ENCODE measurements around the gene PBX1. TPM values are rescaled to one million over a fixed set of nuclear protein-coding genes. Genes with fewer than 3 reads are reported as not detected.

Gene PBX1
- total and polyA plus RNA-seq, 4 donors = 81.7 to 118 (median 98.2) TPM

DNA sequence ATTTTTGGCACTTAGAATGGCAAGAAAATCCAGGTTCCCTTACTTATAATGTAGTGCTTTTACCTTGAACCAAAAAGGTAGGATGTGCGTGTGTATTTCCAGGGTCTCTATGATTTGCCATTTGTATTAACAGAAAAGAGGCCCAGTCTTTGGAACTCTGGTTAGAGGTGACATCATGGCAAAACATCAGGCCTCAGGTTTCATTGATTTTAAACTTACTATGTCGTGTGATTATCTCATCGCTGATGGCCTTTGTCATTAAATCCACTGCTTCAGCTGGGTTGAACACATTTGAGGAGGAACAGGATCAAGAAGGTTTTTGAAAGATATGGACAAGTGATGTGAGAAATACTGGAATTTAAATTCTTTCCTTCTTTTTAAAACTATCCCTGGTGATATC is 95.2 kb downstream of the PBX1 start:
- peaks cover 11% of the 10 kb centered on the region for H3K4me1 ChIP-seq (ENCODE audit: control insufficient read depth, insufficient read depth, low read length)
- no peak overlapping the region for H3K27ac ChIP-seq (ENCODE audit: low read depth, low read length)

DNA sequence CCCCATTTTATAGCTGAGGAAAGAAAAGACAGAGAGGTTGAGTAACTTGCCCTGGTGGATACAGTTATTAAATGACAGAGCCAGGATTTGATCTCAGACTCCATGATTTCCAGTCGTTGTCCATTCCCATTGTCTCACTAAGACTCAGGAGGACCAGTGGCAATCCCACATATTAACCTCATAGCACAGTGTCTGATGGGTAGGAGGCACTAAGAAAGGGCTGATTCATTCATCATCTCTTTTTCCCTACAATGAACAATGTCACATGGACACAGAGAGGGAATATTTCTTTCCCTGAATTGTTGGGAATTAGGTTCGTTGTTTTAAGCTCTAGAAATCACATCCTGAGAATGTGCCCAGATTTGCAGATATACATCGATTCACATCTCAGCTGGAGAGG is 99.9 kb downstream of the PBX1 start:
- no peak for DNase-seq (ENCODE audit: low read depth in 4 of 6, low spot score in 6 of 6)
- Histone ChIP-seq H3K9me3 (ENCODE audit: control insufficient read depth, insufficient read depth, low read length) (no peaks in the 10 kb centered on the region), H3K27ac (ENCODE audit: low read depth, low read length) (no peak overlapping the region), H3K4me1 (ENCODE audit: control insufficient read depth, insufficient read depth, low read length) (peaks cover 7% of the 10 kb centered on the region), H3K27me3 (ENCODE audit: control insufficient read depth, insufficient read depth, low read length) (no peaks in the 10 kb centered on the region), H3K36me3 (ENCODE audit: control insufficient read depth, insufficient read depth, low read length) (no peaks in the 10 kb centered on the region), H3K4me3 (ENCODE audit: low read depth, low read length) (no peak overlapping the region)
- 100% methylated on average over 1 of the region's 3 CpGs for WGBS (ENCODE audit: insufficient coverage)

More for the DNA sequence above, 95.2 kb downstream of the PBX1 start:
- no CpG with 5 or more reads among the region's 3 CpGs for WGBS (ENCODE audit: insufficient coverage)
- Histone ChIP-seq H3K36me3 (ENCODE audit: control insufficient read depth, insufficient read depth, low read length) (no peaks in the 10 kb centered on the region), H3K27me3 (ENCODE audit: control insufficient read depth, insufficient read depth, low read length) (no peaks in the 10 kb centered on the region), H3K4me3 (ENCODE audit: low read depth, low read length) (no peak overlapping the region), H3K9me3 (ENCODE audit: control insufficient read depth, insufficient read depth, low read length) (no peaks in the 10 kb centered on the region)
- no peak for DNase-seq (ENCODE audit: low read depth in 4 of 6, low spot score in 6 of 6)

DNA sequence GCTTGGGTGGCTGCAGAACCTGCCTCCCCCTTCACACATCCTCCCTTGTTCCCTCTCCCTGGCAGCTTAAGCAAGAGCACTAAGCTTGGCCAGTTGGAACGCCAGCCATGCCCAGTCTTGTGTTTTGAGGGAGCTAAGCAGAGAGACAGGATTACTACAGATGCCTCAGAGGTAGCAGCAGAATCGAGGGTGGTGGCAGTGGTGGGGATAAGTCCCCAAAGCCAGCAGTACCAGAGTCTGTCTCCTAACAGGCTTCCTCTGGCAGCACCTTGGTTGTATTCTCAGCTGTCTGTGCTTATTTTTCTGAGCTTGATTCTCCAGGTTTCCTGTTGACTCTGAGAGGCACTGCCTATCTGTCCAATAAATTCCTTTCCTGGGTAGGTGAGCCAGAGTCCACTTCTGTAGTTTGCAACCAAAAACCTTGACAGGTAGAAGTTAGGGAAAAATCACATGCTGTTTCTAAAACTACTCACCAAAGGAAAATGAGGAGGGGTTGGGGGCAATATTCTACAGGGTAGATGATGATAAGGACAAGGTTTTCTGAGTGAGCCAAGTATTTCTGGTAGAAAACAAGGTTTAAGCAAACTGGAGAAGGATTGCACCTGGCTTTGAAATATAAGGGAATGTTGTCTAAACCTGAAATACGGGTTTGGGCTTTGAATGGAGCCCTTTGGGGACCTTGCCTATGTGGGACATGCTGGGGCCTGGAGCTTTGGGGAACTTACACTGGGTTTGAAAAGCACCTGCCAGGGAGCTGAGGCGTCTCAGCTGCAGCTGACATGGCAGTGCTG is 100.8 kb downstream of the PBX1 start:
- DNase-seq (ENCODE audit: low read depth in 4 of 6, low spot score in 6 of 6) = no peak
- H3K27ac ChIP-seq (ENCODE audit: low read depth, low read length) = no peak overlapping the region
- WGBS (ENCODE audit: insufficient coverage) = 60% methylated on average over 4 of the region's 4 CpGs

DNA sequence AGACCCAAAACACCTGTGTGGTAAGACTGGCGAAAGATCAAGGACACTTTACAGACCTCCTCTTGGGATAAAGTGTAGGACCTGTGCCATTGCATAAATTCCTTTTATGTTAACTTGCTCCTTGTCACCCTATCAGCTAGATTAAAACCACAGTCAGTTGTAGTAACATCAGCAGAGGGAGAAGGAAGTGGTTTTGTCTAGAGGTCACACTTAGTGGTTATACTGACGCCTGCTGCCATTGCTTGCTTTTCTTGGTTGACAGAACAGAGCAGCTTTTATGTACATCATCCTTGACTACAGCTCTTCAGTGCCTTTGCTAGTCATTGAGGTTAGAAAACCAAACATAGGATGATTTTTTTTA is 101.4 kb downstream of the PBX1 start:
- H3K9me3 ChIP-seq (ENCODE audit: control insufficient read depth, insufficient read depth, low read length) = no peaks in the 10 kb centered on the region
- no peaks in the 10 kb centered on the region for H3K36me3 ChIP-seq (ENCODE audit: control insufficient read depth, insufficient read depth, low read length)
- no peak for DNase-seq (ENCODE audit: low read depth in 4 of 6, low spot score in 6 of 6)
- no peaks in the 10 kb centered on the region for H3K27me3 ChIP-seq (ENCODE audit: control insufficient read depth, insufficient read depth, low read length)
- no peak overlapping the region for H3K27ac ChIP-seq (ENCODE audit: low read depth, low read length)
- 80% methylated on average over 1 of the region's 2 CpGs for WGBS (ENCODE audit: insufficient coverage)
- H3K4me3 ChIP-seq (ENCODE audit: low read depth, low read length) = no peak overlapping the region
- H3K4me1 ChIP-seq (ENCODE audit: control insufficient read depth, insufficient read depth, low read length) = peaks cover 7% of the 10 kb centered on the region

More for the DNA sequence above, 100.8 kb downstream of the PBX1 start:
- Histone ChIP-seq H3K4me1 (ENCODE audit: control insufficient read depth, insufficient read depth, low read length) (peaks cover 7% of the 10 kb centered on the region), H3K27me3 (ENCODE audit: control insufficient read depth, insufficient read depth, low read length) (no peaks in the 10 kb centered on the region), H3K4me3 (ENCODE audit: low read depth, low read length) (no peak overlapping the region), H3K9me3 (ENCODE audit: control insufficient read depth, insufficient read depth, low read length) (no peaks in the 10 kb centered on the region), H3K36me3 (ENCODE audit: control insufficient read depth, insufficient read depth, low read length) (no peaks in the 10 kb centered on the region)

DNA sequence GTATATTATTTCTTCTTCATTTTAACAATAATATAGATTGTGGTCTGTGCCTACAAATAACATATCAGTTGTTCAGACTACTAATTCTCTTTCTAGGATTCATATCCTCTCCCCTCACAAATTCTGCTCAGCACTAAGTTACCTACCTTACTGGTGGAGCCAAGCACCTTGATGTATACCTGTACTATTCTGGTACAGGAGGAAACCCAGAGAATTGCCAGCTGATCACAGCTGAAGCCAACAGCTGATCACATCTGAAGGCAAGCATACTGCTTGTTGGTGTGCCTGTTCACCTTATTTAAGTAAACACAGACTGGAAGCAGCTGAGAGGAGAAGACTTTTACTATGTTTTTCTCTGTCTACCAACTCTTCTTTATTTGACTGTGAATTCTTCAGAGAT is 101.8 kb downstream of the PBX1 start:
- H3K36me3 ChIP-seq (ENCODE audit: control insufficient read depth, insufficient read depth, low read length) = no peaks in the 10 kb centered on the region
- DNase-seq (ENCODE audit: low read depth in 4 of 6, low spot score in 6 of 6) = no peak
- no peak overlapping the region for H3K27ac ChIP-seq (ENCODE audit: low read depth, low read length)
- H3K4me3 ChIP-seq (ENCODE audit: low read depth, low read length) = no peak overlapping the region
- no peaks in the 10 kb centered on the region for H3K9me3 ChIP-seq (ENCODE audit: control insufficient read depth, insufficient read depth, low read length)
- H3K27me3 ChIP-seq (ENCODE audit: control insufficient read depth, insufficient read depth, low read length) = no peaks in the 10 kb centered on the region
- peaks cover 7% of the 10 kb centered on the region for H3K4me1 ChIP-seq (ENCODE audit: control insufficient read depth, insufficient read depth, low read length)

DNA sequence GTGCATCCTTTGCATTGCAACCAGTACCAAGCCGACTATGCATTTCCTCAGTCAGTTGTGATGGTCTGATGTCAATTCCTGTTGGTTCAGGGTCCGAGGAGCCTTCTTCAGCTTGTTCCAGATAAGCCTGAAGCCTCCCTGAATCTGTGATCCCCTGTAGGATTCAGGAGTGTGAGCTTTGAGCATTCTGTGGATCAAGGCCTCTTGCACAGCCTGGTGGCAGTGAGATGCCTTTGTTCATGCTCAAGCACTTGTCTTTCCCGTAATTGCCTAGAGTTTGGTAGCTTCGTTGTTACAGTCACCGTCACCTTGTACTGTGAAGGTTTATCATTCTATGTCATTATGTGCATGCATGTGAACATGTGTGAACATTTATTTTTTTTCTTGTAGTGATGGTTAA is 103.5 kb downstream of the PBX1 start:
- WGBS (ENCODE audit: insufficient coverage) = 83% methylated on average over 3 of the region's 5 CpGs
- H3K27ac ChIP-seq (ENCODE audit: low read depth, low read length) = no peak overlapping the region
- no peaks in the 10 kb centered on the region for H3K27me3 ChIP-seq (ENCODE audit: control insufficient read depth, insufficient read depth, low read length)
- H3K9me3 ChIP-seq (ENCODE audit: control insufficient read depth, insufficient read depth, low read length) = no peaks in the 10 kb centered on the region
- H3K4me1 ChIP-seq (ENCODE audit: control insufficient read depth, insufficient read depth, low read length) = peaks cover 7% of the 10 kb centered on the region
- H3K4me3 ChIP-seq (ENCODE audit: low read depth, low read length) = no peak overlapping the region
- DNase-seq (ENCODE audit: low read depth in 4 of 6, low spot score in 6 of 6) = peak in 1 of 6 donors; percentile 45
- no peaks in the 10 kb centered on the region for H3K36me3 ChIP-seq (ENCODE audit: control insufficient read depth, insufficient read depth, low read length)

DNA sequence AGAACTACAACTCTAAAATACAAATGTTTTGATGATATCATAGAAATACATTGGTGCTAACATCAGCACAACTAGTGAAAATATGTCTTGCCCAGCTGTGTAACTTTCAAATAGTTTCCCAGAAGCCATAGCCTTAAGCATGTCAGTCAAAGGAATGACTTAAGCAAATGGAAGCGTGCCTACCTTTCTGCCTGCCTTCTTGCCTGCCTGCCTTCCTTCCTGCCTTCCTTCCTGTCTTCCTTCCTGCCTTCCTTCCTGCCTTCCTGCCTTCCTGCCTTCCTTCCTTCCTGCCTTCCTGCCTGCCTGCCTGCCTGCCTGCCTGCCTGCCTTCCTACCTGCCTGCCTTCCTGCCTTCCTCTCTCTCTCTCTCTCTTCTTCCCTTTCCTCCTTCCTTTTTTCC is 104.0 kb downstream of the PBX1 start:
- peaks cover 11% of the 10 kb centered on the region for H3K4me1 ChIP-seq (ENCODE audit: control insufficient read depth, insufficient read depth, low read length)
- no peak for DNase-seq (ENCODE audit: low read depth in 4 of 6, low spot score in 6 of 6)
- WGBS (ENCODE audit: insufficient coverage) = 94% methylated on average over 1 of the region's 1 CpG
- no peak overlapping the region for H3K27ac ChIP-seq (ENCODE audit: low read depth, low read length)
- H3K4me3 ChIP-seq (ENCODE audit: low read depth, low read length) = no peak overlapping the region
- no peaks in the 10 kb centered on the region for H3K36me3 ChIP-seq (ENCODE audit: control insufficient read depth, insufficient read depth, low read length)
- no peaks in the 10 kb centered on the region for H3K9me3 ChIP-seq (ENCODE audit: control insufficient read depth, insufficient read depth, low read length)
- H3K27me3 ChIP-seq (ENCODE audit: control insufficient read depth, insufficient read depth, low read length) = no peaks in the 10 kb centered on the region

DNA sequence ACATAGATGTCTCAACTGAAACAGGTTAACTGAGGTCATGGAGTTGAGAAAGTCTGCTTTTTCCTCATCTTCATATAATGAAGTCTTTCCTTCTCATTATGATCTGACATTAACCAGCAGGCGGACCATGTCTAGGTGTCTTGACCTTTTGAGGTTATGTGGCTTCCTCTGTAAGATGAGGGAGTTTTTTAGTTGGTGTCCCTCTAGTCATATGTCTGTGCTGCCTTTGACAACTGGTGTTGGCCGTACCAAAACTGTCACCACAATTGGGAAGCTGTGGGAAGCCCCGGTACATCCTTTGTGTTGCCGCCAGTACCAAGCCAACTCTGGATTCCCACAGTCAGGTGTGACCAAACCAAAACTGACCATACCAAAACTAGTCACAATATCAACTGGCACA is 105.1 kb downstream of the PBX1 start:
- no peaks in the 10 kb centered on the region for H3K36me3 ChIP-seq (ENCODE audit: control insufficient read depth, insufficient read depth, low read length)
- 92% methylated on average over 2 of the region's 4 CpGs for WGBS (ENCODE audit: insufficient coverage)
- H3K27ac ChIP-seq (ENCODE audit: low read depth, low read length) = no peak overlapping the region
- H3K4me1 ChIP-seq (ENCODE audit: control insufficient read depth, insufficient read depth, low read length) = peaks cover 16% of the 10 kb centered on the region
- no peaks in the 10 kb centered on the region for H3K27me3 ChIP-seq (ENCODE audit: control insufficient read depth, insufficient read depth, low read length)
- H3K9me3 ChIP-seq (ENCODE audit: control insufficient read depth, insufficient read depth, low read length) = no peaks in the 10 kb centered on the region
- DNase-seq (ENCODE audit: low read depth in 4 of 6, low spot score in 6 of 6) = no peak
- no peak overlapping the region for H3K4me3 ChIP-seq (ENCODE audit: low read depth, low read length)

DNA sequence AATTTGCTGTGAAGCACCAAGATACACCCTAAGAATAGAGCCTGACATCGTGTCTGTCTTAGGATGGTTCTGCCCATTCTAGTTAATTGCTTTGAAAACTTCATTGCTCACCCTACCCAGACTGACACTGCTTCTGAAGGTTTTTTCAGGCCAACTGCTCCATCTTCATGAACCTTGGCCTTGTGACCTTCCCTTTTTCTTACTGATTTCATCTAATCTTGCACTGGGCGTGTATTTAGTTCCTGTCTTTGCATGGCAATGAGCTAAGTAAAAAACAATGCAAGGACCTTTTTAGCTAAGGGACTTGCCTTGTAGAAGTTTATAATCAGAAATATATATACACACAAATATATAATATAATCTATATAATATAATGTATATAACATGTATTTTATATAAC is 108.0 kb downstream of the PBX1 start:
- no peak overlapping the region for H3K4me3 ChIP-seq (ENCODE audit: low read depth, low read length)
- no peak overlapping the region for H3K27ac ChIP-seq (ENCODE audit: low read depth, low read length)
- no peaks in the 10 kb centered on the region for H3K9me3 ChIP-seq (ENCODE audit: control insufficient read depth, insufficient read depth, low read length)
- no peaks in the 10 kb centered on the region for H3K36me3 ChIP-seq (ENCODE audit: control insufficient read depth, insufficient read depth, low read length)
- DNase-seq (ENCODE audit: low read depth in 4 of 6, low spot score in 6 of 6) = no peak
- WGBS (ENCODE audit: insufficient coverage) = 83% methylated on average over 1 of the region's 2 CpGs
- H3K4me1 ChIP-seq (ENCODE audit: control insufficient read depth, insufficient read depth, low read length) = peaks cover 24% of the 10 kb centered on the region
- H3K27me3 ChIP-seq (ENCODE audit: control insufficient read depth, insufficient read depth, low read length) = peaks cover 4% of the 10 kb centered on the region

DNA sequence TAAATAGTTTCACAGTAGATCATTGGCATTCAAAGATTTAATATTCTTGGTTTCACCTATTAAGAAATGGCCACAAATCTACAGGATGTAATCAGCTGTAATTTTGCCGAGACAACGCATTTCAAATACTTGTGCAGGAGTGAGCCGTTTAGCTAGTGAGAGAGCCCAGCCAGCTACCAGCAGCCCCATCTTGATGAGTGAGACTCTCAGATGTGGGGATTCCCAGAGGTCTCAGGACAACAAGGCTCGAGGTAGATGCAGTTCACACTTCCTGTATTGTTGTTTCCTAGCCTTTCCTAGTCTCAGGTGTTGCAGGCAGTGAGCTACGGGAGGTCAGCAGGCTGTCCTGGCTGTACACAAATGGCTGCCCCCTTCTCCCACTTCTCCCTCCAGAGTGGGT is 108.6 kb downstream of the PBX1 start:
- no peak for DNase-seq (ENCODE audit: low read depth in 4 of 6, low spot score in 6 of 6)

More for the DNA sequence above, 108.6 kb downstream of the PBX1 start:
- H3K4me3 ChIP-seq (ENCODE audit: low read depth, low read length) = no peak overlapping the region
- H3K9me3 ChIP-seq (ENCODE audit: control insufficient read depth, insufficient read depth, low read length) = no peaks in the 10 kb centered on the region
- WGBS (ENCODE audit: insufficient coverage) = 82% methylated on average over 4 of the region's 5 CpGs
- H3K4me1 ChIP-seq (ENCODE audit: control insufficient read depth, insufficient read depth, low read length) = peaks cover 24% of the 10 kb centered on the region
- H3K27ac ChIP-seq (ENCODE audit: low read depth, low read length) = no peak overlapping the region
- peaks cover 4% of the 10 kb centered on the region for H3K27me3 ChIP-seq (ENCODE audit: control insufficient read depth, insufficient read depth, low read length)
- no peaks in the 10 kb centered on the region for H3K36me3 ChIP-seq (ENCODE audit: control insufficient read depth, insufficient read depth, low read length)

Measured in spinal cord (tissue), 10 donors.